ENCODE results near the gene SEMA6A.

Gene SEMA6A

DNA sequence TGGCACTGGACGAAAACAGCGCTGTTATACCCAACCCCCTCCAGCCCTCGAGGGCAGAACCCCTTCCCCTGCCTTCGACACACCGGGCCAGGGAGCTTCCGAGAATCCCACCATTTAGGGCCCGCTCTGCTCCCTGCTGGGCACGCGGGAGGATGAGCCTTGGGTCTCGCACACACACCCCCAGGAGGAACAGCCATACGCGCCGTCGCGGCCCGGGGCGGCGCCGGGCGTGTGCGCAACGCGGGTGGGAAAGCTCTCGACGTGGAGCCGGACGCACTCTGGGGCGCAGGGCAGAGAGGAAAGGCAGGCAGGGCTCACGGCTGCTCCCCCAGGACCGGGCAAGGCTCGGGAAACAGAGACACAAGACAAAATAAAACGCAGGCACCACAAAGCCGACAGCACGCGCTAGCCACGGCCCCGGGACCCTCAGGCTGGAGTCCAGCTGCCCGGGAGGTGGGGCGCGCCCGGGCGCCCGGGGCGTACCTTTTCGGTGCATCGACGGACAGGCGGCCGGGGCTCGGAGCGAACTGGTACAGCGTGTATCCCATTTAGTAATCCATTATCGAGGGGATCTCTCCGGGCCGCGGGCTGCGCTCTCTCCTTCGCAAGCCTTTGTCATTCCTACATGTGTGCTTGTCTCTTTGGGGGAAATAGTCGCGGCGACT lies 789 bp downstream of the SEMA6A start:
- Mint-ChIP-seq H3K9me3 (no peaks in the 10 kb centered on the region), H3K27ac (peak overlapping the region; percentile 96 to 98 (median 97)), H3K27me3 (ENCODE audit: low read depth) (no peaks in the 10 kb centered on the region), H3K4me1 (peaks cover 27% of the 10 kb centered on the region), H3K36me3 (ENCODE audit: low read depth) (peaks cover 3% of the 10 kb centered on the region), H3K4me3 (peak overlapping the region; percentile 99)
- TF ChIP-seq, protein P1, sequence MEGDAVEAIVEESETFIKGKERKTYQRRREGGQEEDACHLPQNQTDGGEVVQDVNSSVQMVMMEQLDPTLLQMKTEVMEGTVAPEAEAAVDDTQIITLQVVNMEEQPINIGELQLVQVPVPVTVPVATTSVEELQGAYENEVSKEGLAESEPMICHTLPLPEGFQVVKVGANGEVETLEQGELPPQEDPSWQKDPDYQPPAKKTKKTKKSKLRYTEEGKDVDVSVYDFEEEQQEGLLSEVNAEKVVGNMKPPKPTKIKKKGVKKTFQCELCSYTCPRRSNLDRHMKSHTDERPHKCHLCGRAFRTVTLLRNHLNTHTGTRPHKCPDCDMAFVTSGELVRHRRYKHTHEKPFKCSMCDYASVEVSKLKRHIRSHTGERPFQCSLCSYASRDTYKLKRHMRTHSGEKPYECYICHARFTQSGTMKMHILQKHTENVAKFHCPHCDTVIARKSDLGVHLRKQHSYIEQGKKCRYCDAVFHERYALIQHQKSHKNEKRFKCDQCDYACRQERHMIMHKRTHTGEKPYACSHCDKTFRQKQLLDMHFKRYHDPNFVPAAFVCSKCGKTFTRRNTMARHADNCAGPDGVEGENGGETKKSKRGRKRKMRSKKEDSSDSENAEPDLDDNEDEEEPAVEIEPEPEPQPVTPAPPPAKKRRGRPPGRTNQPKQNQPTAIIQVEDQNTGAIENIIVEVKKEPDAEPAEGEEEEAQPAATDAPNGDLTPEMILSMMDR (IDR thresholded peaks at IDR 0.05; ENCODE audit: unreplicated experiment in 3 of 3) = no peak

DNA sequence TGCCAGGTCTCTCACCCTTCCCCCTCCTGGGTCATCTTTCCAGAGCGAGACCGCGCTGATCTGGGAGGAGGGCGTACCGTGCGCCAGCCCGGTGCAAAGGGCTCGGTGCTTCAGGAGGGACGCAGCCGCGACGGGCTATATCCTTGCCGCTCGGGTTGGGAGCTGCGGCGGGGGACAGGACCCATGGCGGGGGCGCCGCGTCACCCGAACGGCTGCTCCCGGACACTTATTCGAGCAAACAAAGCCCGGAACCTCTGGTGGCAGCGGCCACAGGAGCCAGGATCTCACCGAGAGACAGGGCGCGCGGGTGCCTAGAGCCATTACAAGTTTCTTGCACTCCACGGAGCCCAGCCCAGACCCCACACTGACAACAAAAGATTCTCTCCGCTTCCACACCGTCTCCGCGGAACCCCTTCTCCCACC lies 1.3 kb downstream of the SEMA6A start:
- Mint-ChIP-seq H3K36me3 (ENCODE audit: low read depth) (peaks cover 3% of the 10 kb centered on the region), H3K4me1 (peaks cover 28% of the 10 kb centered on the region), H3K27ac (peak overlapping the region; percentile 91 to 98 (median 97)), H3K4me3 (peak overlapping the region; percentile 99), H3K27me3 (ENCODE audit: low read depth) (no peaks in the 10 kb centered on the region), H3K9me3 (no peaks in the 10 kb centered on the region)
- TF ChIP-seq, protein P1 (IDR thresholded peaks at IDR 0.05; ENCODE audit: unreplicated experiment in 3 of 3) = no peak

DNA sequence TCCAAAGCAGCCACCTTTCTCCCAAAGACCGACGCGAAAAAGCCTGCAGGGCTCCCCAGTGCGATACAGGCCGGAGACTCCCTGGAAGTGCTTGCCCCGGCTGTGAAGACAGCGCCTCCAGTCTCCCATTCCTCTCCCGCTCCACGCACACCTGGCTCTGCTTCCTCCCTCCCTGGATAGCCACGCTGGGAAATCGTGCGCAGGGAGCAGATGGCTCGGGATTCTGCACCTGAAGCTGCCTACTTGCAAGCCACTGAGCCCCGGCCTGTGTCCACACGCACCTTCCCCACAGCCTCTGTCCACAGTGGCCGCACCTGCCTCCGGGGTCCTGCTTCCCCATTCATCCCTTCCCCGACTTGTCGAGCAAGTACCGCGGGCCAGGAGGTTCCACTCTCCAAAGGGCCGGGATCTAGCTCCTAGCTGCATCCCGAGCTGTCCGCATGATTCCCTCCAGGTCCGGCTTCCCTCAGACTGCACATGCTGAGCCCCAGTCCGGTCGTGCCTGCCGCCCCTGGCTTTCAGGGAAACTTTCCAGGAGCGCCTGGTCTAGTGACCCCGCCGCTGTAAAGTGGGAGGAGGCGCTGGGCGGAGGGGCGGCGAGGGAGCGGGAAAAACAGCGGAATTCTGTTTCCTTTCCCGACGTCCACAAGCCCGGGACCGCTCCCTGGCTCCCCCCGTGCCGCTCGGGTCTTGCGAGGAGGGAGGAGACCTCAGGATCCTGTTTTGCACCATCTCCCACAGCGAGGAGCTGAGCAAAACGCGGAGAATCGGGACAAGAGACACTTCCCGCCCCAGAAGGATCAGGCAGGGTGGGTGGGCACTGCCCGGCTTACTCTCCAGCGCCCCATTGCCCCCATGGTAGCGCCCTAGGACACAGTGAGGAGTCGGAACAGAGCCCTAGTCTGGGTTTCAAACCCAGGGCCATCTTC lies 2.0 kb downstream of the SEMA6A start:
- Mint-ChIP-seq H3K9me3 (no peaks in the 10 kb centered on the region), H3K4me3 (peak overlapping the region; percentile 99), H3K36me3 (ENCODE audit: low read depth) (peaks cover 4% of the 10 kb centered on the region), H3K4me1 (peaks cover 35% of the 10 kb centered on the region), H3K27ac (peak overlapping the region; percentile 91 to 98 (median 97)), H3K27me3 (ENCODE audit: low read depth) (no peaks in the 10 kb centered on the region)
- TF ChIP-seq, protein P1 (IDR thresholded peaks at IDR 0.05; ENCODE audit: unreplicated experiment in 3 of 3) = no peak

DNA sequence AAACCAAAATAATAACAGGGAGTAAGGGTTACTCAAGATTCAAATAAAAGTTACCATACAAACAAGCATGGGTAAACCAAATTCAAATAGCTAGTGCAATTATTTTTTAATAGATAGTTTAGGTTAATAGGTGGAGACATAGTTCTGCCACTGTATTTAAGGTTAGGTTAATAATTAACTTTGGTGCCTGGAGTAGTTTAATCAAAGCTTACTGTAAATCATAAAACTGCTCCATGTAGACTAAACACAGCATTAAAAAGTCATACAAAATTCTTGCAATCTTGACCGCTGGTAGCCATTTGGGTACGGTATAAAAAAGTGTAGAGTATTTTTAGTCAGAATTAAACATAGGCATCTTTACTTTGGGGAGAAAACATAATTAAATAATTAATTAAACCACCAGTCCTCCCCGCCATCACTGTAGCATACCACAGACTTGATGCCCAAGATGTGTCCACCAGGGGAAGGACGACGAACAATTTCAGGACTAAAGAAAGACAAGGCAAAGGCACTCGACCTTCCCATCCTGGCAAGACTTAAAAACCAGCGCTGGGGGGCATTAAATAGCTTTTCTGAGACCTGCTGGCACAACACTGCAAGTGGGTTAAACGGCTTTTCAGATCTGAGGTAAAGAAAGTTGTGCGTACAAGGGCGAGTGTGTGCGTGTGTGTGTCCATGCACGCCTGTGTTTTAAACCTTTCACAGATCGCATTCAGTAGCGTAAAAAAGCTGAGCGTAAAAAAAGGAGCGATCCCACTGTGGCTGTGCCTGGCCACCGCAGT lies 2.9 kb downstream of the SEMA6A start:
- peaks cover 43% of the 10 kb centered on the region for H3K4me1 Mint-ChIP-seq
- TF ChIP-seq, protein P1 (IDR thresholded peaks at IDR 0.05; ENCODE audit: unreplicated experiment in 3 of 3) = peak in 2 of 3 experiments; percentile 22 to 33
- peak overlapping the region; percentile 99 for H3K4me3 Mint-ChIP-seq
- peak overlapping the region; percentile 91 to 98 (median 97) for H3K27ac Mint-ChIP-seq
- no peaks in the 10 kb centered on the region for H3K27me3 Mint-ChIP-seq (ENCODE audit: low read depth)
- H3K36me3 Mint-ChIP-seq (ENCODE audit: low read depth) = peaks cover 11% of the 10 kb centered on the region
- no peaks in the 10 kb centered on the region for H3K9me3 Mint-ChIP-seq

DNA sequence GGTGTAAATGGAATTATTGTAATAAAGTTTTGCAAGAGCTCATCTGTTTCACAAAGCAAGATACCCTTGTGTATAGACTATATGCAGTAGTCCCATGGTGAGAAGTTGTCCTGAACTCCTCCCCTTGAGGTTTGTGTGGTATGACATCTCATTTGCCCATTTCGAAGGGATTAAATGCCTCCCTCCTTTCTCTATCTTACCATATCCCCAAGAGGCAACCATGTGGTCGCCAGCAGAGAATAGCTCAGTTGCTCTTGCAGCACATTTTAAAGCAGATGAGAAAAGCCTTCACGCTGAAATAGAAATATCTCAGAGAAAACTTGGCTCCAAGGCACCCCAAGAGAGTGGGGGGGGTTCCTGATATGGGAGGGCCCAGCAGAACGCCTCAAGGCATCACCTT lies 4.6 kb downstream of the SEMA6A start:
- Mint-ChIP-seq H3K27me3 (ENCODE audit: low read depth) (no peaks in the 10 kb centered on the region), H3K4me3 (peak overlapping the region; percentile 99), H3K36me3 (ENCODE audit: low read depth) (peaks cover 21% of the 10 kb centered on the region), H3K27ac (peak overlapping the region; percentile 18 to 98 (median 25)), H3K9me3 (no peaks in the 10 kb centered on the region), H3K4me1 (peaks cover 61% of the 10 kb centered on the region)
- TF ChIP-seq, protein P1 (IDR thresholded peaks at IDR 0.05; ENCODE audit: unreplicated experiment in 3 of 3) = no peak
